Astrocyte (in vitro differentiated cells and primary cell): ENCODE measurements around the gene PPP1R12C. TPM values are rescaled to one million over a fixed set of nuclear protein-coding genes. Genes with fewer than 3 reads are reported as not detected.
"Not testable (repeated sequence)": the region's sequence is repeated elsewhere in the genome, so short reads cannot be mapped to it uniquely, and the experiment has no call there.

Experiments
- DNase-seq: peaks from one replicate; pipeline ENCODE4 v3.0.0-alpha.2; 2010; ENCODE audit warnings: low read depth
- FAIRE-seq: peaks from 2 replicates; lab custom pipeline; 2011; peaks lifted over from hg19 to GRCh38; lab: Jason Lieb, UNC
- H2AFZ ChIP-seq: 2 replicates; pipeline ENCODE4 v1.6.0; 2012; ENCODE audit warnings: low read depth, low read length, inconsistent platforms
- H3K27ac ChIP-seq: 2 replicates; pipeline ENCODE4 v1.5.1; 2011; ENCODE audit warnings: low read depth, low read length, inconsistent platforms
- H3K27me3 ChIP-seq: 2 replicates; pipeline ENCODE4 v1.6.0; 2011; ENCODE audit warnings: low read length, inconsistent platforms; ENCODE audit not compliant: insufficient read depth
- H3K36me3 ChIP-seq: 2 replicates; pipeline ENCODE4 v1.5.1; 2011; ENCODE audit warnings: low read length, inconsistent platforms; ENCODE audit not compliant: insufficient read depth
- H3K4me1 ChIP-seq: 2 replicates; pipeline ENCODE4 v1.5.1; 2011; ENCODE audit warnings: low read length, inconsistent platforms; ENCODE audit not compliant: insufficient read depth
- H3K4me2 ChIP-seq: 2 replicates; pipeline ENCODE4 v1.6.0; 2012; ENCODE audit warnings: low read length, inconsistent platforms
- H3K4me3 ChIP-seq: 2 replicates; pipeline ENCODE4 v1.5.1; 2011; ENCODE audit warnings: low read depth, mild to moderate bottlenecking, low read length, inconsistent platforms; ENCODE audit not compliant: insufficient read depth
- H3K79me2 ChIP-seq: 2 replicates; pipeline ENCODE4 v1.6.0; 2012; ENCODE audit warnings: mild to moderate bottlenecking, low read length, inconsistent platforms; ENCODE audit not compliant: insufficient read depth
- H3K9ac ChIP-seq: 2 replicates; pipeline ENCODE4 v1.6.0; 2012; ENCODE audit warnings: mild to moderate bottlenecking, low read length, inconsistent platforms
- H3K9me3 ChIP-seq: 2 replicates; pipeline ENCODE4 v1.5.1; 2012; ENCODE audit warnings: low read depth, mild to moderate bottlenecking, low read length, inconsistent platforms; ENCODE audit not compliant: insufficient read depth
- H4K20me1 ChIP-seq: 2 replicates; pipeline ENCODE4 v1.6.0; 2012; ENCODE audit warnings: low read length, inconsistent platforms; ENCODE audit not compliant: insufficient read depth
- H3K27ac Mint-ChIP-seq: one replicate; pipeline ENCODE4 v1.8.0; 2021; ENCODE audit warnings: mild to moderate bottlenecking, mixed read lengths; ENCODE audit not compliant: unreplicated experiment
- H3K27me3 Mint-ChIP-seq: one replicate; pipeline ENCODE4 v1.8.0; 2021; ENCODE audit warnings: low read depth, mixed read lengths; ENCODE audit not compliant: unreplicated experiment
- H3K36me3 Mint-ChIP-seq: one replicate; pipeline ENCODE4 v1.8.0; 2021; ENCODE audit warnings: low read depth, mixed read lengths; ENCODE audit not compliant: unreplicated experiment
- H3K4me1 Mint-ChIP-seq: one replicate; pipeline ENCODE4 v1.8.0; 2021; ENCODE audit warnings: low read depth, mixed read lengths; ENCODE audit not compliant: unreplicated experiment
- H3K4me3 Mint-ChIP-seq: one replicate; pipeline ENCODE4 v1.8.0; 2021; ENCODE audit warnings: mild to moderate bottlenecking, moderate library complexity, mixed read lengths; ENCODE audit not compliant: unreplicated experiment
- H3K9me3 Mint-ChIP-seq: one replicate; pipeline ENCODE4 v1.8.0; 2021; ENCODE audit warnings: mild to moderate bottlenecking, mixed read lengths; ENCODE audit not compliant: unreplicated experiment
- EZH2 ChIP-seq: IDR thresholded peaks from 2 replicates; pipeline ENCODE4 v1.6.1; 2012; ENCODE audit warnings: mild to moderate bottlenecking, low read length, inconsistent platforms; ENCODE audit not compliant: insufficient read depth
- total RNA-seq: library from RNA; stranded (reverse); gene quantifications from 2 replicates; pipeline ENCODE4 v1.2.1, GENCODE V29; 2021
- TF ChIP-seq, protein P1 (sequence below): IDR thresholded peaks from 2 replicates; pipeline ENCODE4 v1.5.1; 2011; ENCODE audit warnings: low read depth, mild to moderate bottlenecking, inconsistent platforms, low read length, moderate library complexity; ENCODE audit not compliant: insufficient read depth

Gene PPP1R12C
- total RNA-seq, 1 donor from 2014 or later, result 86.2 TPM

GRCh38 chr19:55062735-55063491 is 54.5 kb downstream of the PPP1R12C start, which contains the start of gene RDH13:
TSS of gene RDH13 (minus strand) at chr19:55063148. CDS start at chr19:55063032, 116 bp downstream.
- Histone ChIP-seq H3K4me3 (peak within 1 kb of the TSS; percentile 73), H3K4me1 (peaks cover 6% of the 10 kb centered on the region), H2AFZ (peak within 1 kb of the TSS; percentile 86), H3K4me2 (peak within 1 kb of the TSS; percentile 94), H4K20me1 (no peaks in the 10 kb centered on the region), H3K27me3 (peaks cover 10% of the 10 kb centered on the region), H3K27ac (peak within 1 kb of the TSS; percentile 33), H3K79me2 (peaks cover 4% of the 10 kb centered on the region), H3K9me3 (no peaks in the 10 kb centered on the region), H3K36me3 (no peaks in the 10 kb centered on the region), H3K9ac (peak within 1 kb of the TSS; percentile 80)
- no peak for TF ChIP-seq EZH2
- TF ChIP-seq, protein P1, sequence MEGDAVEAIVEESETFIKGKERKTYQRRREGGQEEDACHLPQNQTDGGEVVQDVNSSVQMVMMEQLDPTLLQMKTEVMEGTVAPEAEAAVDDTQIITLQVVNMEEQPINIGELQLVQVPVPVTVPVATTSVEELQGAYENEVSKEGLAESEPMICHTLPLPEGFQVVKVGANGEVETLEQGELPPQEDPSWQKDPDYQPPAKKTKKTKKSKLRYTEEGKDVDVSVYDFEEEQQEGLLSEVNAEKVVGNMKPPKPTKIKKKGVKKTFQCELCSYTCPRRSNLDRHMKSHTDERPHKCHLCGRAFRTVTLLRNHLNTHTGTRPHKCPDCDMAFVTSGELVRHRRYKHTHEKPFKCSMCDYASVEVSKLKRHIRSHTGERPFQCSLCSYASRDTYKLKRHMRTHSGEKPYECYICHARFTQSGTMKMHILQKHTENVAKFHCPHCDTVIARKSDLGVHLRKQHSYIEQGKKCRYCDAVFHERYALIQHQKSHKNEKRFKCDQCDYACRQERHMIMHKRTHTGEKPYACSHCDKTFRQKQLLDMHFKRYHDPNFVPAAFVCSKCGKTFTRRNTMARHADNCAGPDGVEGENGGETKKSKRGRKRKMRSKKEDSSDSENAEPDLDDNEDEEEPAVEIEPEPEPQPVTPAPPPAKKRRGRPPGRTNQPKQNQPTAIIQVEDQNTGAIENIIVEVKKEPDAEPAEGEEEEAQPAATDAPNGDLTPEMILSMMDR, result no peak
- H3K27me3 Mint-ChIP-seq, result peaks cover 32% of the 10 kb centered on the region
- H3K27ac Mint-ChIP-seq, result peak within 1 kb of the TSS; percentile 62
- no peak for FAIRE-seq
- H3K9me3 Mint-ChIP-seq, result peaks cover 6% of the 10 kb centered on the region
- peaks cover 10% of the 10 kb centered on the region for H3K36me3 Mint-ChIP-seq
- peak within 1 kb of the TSS; percentile 91 for H3K4me3 Mint-ChIP-seq
- DNase-seq, result peak; percentile 78
- peaks cover 6% of the 10 kb centered on the region for H3K4me1 Mint-ChIP-seq

DNA sequence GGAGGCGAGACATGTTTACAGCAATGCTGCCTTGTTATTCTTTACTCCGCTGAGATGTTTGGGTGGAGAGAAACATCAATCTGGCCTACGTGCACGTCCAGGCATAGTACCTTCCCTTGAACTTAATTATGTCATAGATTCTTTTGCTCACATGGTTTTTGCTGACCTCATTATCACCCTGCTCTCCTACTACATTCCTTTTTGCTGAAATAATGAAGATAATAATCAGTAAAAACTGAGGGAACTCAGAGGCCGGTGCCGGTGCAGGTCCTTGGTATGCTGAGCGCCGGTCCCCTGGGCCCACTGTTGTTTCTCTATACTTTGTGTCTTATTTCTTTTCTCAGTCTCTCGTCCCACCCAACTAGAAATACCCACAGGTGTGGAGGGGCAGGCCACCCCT is 57.1 kb downstream of the PPP1R12C start:
- Mint-ChIP-seq H3K4me3 (peak overlapping the region; percentile 75), H3K36me3 (peaks cover 19% of the 10 kb centered on the region), H3K27ac (peak overlapping the region; percentile 88)
- H3K4me2 ChIP-seq, H4K20me1 ChIP-seq, H3K9me3 Mint-ChIP-seq, H3K4me3 ChIP-seq, FAIRE-seq, H2AFZ ChIP-seq, H3K27me3 ChIP-seq, H3K27me3 Mint-ChIP-seq, H3K9ac ChIP-seq, H3K9me3 ChIP-seq, H3K4me1 Mint-ChIP-seq, H3K79me2 ChIP-seq, H3K4me1 ChIP-seq, H3K36me3 ChIP-seq, H3K27ac ChIP-seq: not testable (repeated sequence)
- DNase-seq, result peak; percentile 31

GRCh38 chr19:55058781-55059610 is 58.4 kb downstream of the PPP1R12C start:
- H3K79me2 ChIP-seq, result peaks cover 4% of the 10 kb centered on the region
- H3K27me3 Mint-ChIP-seq, result no peaks in the 10 kb centered on the region
- DNase-seq, result no peak
- no peaks in the 10 kb centered on the region for H4K20me1 ChIP-seq
- H3K27ac Mint-ChIP-seq, result no peak overlapping the region
- H3K9ac ChIP-seq, result no peak overlapping the region
- peaks cover 6% of the 10 kb centered on the region for H3K4me1 Mint-ChIP-seq
- H3K4me1 ChIP-seq, result peaks cover 6% of the 10 kb centered on the region
- no peaks in the 10 kb centered on the region for H3K27me3 ChIP-seq
- no peak for FAIRE-seq
- H3K9me3 Mint-ChIP-seq, result no peaks in the 10 kb centered on the region
- H3K9me3 ChIP-seq, result no peaks in the 10 kb centered on the region
- no peak overlapping the region for H3K4me3 ChIP-seq
- H3K36me3 Mint-ChIP-seq, result peaks cover 19% of the 10 kb centered on the region
- no peak overlapping the region for H3K4me3 Mint-ChIP-seq
- peaks cover 6% of the 10 kb centered on the region for H3K36me3 ChIP-seq
- no peak overlapping the region for H3K4me2 ChIP-seq
- TF ChIP-seq, protein P1, result no peak
- TF ChIP-seq EZH2, result no peak
- H2AFZ ChIP-seq, result no peak overlapping the region
- no peak overlapping the region for H3K27ac ChIP-seq
